HG03108 (cell line): Measurements from ENCODE around the gene COL5A2.

ENCODE experiments used
- ATAC-seq: cut with Tn5 transposase; IDR thresholded peaks from one replicate; pipeline ENCODE4 v1.9.1; 2021; ENCODE audit warnings: moderate library complexity; ENCODE audit not compliant: unreplicated experiment

Gene COL5A2

GRCh38 chr2:189008555-189009262, 170.9 kb downstream of the COL5A2 start:
- ATAC-seq, result no peak

DNA sequence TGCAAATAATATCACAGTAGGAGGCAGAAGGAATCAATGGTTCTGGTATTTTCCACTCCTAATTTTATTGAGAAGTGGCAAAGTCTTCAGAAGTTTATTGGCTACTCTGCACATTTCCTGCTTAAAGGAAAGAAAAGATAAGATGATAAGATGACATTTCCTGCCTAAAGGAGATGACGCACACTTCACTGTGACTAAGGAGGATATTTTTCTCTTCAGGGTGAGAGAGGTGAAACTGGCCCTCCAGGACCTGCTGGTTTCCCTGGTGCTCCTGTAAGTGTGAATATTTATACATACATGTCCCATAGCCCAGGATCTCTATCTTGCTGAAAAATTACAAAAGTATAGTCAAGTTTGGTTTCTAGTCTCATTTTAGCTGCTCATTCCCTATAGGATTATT, 177.5 kb downstream of the COL5A2 start:
- no peak for ATAC-seq

DNA sequence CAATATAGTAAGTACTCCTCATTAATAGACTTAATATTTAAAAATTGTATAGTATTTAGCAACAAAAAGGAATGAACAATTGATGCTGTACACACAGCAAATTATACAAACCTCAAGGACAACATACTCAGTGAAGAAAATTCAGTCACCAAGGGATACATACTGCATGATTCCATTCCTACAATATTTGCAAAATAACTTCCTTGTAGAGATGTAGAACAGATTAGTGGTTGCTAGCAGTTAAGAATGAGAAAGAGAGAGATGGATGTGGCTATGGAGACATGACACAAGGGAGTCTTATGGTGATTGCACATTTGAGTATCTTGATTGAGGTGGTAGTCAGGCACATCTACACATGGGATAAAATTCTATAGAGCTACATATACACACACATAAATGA, 179.3 kb downstream of the COL5A2 start:
- no peak for ATAC-seq

DNA sequence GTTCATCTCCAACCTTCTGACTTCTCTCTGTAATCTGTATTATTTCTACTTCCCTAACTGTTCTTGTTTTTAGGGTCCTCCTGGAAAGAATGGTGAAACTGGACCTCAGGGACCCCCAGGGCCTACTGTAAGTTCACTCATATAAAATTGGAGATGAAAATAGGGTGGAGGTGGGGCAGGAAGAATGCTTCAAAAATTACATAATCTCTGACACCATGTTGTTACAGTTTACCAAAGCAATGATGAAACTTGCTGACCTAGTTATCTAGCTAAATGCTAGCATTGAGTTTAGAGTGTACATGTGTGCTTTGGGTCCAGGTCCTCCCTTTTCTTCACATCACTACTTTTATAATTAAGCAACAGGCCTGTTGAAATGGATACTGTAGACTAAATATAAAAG, 182.3 kb downstream of the COL5A2 start:
- no peak for ATAC-seq

- ATAC-seq, result no peak
Measured at GRCh38 chr2:188993247-188993646, 186.3 kb downstream of the COL5A2 start.

DNA sequence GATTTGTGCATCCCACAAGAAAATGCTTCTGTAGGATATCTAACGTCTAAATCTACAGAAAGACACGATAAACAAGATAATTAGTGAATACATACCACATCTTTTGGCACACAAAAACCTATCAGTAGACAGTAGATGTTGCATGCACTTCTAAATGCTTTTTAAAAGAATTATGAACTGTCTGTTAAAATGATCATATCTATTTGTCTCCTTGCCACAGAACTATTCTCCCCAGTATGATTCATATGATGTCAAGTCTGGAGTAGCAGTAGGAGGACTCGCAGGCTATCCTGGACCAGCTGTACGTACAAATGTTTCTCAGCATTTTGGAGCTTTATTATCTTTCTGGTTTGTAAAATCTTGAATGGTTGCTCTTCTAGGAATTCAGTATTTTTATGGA, 192.7 kb downstream of the COL5A2 start:
- no peak for ATAC-seq

- ATAC-seq, result no peak
Measured at GRCh38 chr2:188984680-188985079, 194.9 kb downstream of the COL5A2 start.

GRCh38 chr2:188984065-188984491, 195.5 kb downstream of the COL5A2 start:
- no peak for ATAC-seq

DNA sequence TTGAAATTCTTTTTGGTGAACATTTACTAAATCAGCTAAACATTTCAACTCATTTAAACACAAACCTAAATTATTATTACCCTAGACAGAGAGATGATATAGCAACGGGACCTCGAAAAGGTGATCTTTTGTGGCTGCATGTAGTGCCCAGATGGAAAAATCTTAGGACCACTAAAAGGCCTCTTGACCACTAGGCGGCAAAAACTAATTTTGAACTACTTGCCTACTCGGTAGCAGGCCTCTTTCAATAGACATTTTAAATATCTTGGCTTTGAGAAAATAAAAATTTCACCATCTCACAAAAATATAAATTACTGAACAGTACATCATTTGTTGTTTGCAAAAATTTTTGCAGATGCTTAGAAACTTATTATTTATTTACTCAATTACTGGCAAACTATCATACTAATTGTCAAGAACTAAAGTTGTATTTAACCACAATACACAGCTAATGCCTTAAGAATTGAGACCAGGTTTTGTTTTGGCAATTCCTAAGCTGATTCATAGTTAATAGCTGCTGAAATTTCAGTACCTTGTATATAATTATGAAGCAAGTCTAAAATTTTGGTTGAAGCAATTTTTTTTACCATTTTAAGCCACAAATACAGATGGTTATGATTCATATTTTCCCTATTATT, 196.0 kb downstream of the COL5A2 start:
- ATAC-seq, result no peak
